Posterior cingulate gyrus (tissue), 11 donors: ENCODE results near the gene NUDT5.
"Not testable (repeated sequence)": the region's sequence is repeated elsewhere in the genome, so short reads cannot be mapped to it uniquely, and the experiment has no call there.

Experiments
- DNase-seq, 10 donors: peaks; one replicate each; pipeline versions ENCODE4 v3.0.0 to v3.0.0-alpha.2; 2020 to 2021; ENCODE audit warnings: mixed read lengths in 3 of 10
- intact Hi-C: fragments of 100-400 bp; cut with DNase I; formaldehyde crosslinking; loops from one replicate; pipeline ENCODE4 v1.15.1; 2023

The NUDT5 gene

GRCh38 chr10:12171512-12171911, 24.2 kb downstream of the NUDT5 start:
- intact Hi-C loops, result not testable (repeated sequence)
- peak in 1 of 10 donors; percentile 67 for DNase-seq

GRCh38 chr10:12165999-12166775, 29.5 kb downstream of the NUDT5 start:
- intact Hi-C loops, result no loop called here
- no peak for DNase-seq

GRCh38 chr10:12165036-12165435, 30.7 kb downstream of the NUDT5 start:
- intact Hi-C loops, result no loop called here
- no peak for DNase-seq

GRCh38 chr10:12164085-12164484, 31.6 kb downstream of the NUDT5 start:
- DNase-seq, result peak in 1 of 10 donors; percentile 76
- intact Hi-C loops, result no loop called here

- intact Hi-C loops, result no loop called here
- peak in 1 of 10 donors; percentile 61 for DNase-seq
These were observed 32.8 kb downstream of the NUDT5 start for GRCh38 chr10:12162927-12163326.

GRCh38 chr10:12160664-12161063, 35.0 kb downstream of the NUDT5 start:
- intact Hi-C loops, result no loop called here
- DNase-seq, result no peak

- intact Hi-C loops, result no loop called here
- no peak for DNase-seq
These were observed 37.6 kb downstream of the NUDT5 start for GRCh38 chr10:12158111-12158510.

GRCh38 chr10:12156367-12157123, 39.1 kb downstream of the NUDT5 start:
- no peak for DNase-seq
- intact Hi-C loops, result no loop called here

- intact Hi-C loops, result no loop called here
These were observed 41.2 kb downstream of the NUDT5 start for GRCh38 chr10:12154516-12154915.

GRCh38 chr10:12150163-12150562, 45.5 kb downstream of the NUDT5 start:
- no peak for DNase-seq
- intact Hi-C loops, result no loop called here

More at GRCh38 chr10:12154516-12154915, 41.2 kb downstream of the NUDT5 start:
- no peak for DNase-seq

- intact Hi-C loops, result no loop called here
These were observed 51.2 kb downstream of the NUDT5 start for GRCh38 chr10:12144538-12144937.

GRCh38 chr10:12140038-12140437, 55.7 kb downstream of the NUDT5 start:
- intact Hi-C loops, result no loop called here
- DNase-seq, result no peak

More at GRCh38 chr10:12144538-12144937, 51.2 kb downstream of the NUDT5 start:
- no peak for DNase-seq

GRCh38 chr10:12135631-12136030, 60.1 kb downstream of the NUDT5 start:
- intact Hi-C loops, result no loop called here

GRCh38 chr10:12130237-12130872, 65.3 kb downstream of the NUDT5 start:
- intact Hi-C loops, result no loop called here
- peak in 4 of 10 donors; percentile 21 to 37 (median 28) for DNase-seq

More at GRCh38 chr10:12135631-12136030, 60.1 kb downstream of the NUDT5 start:
- no peak for DNase-seq

GRCh38 chr10:12129222-12130111, 66.2 kb downstream of the NUDT5 start, which contains the start of gene SEC61A2:
TSS of gene SEC61A2 (plus strand) at chr10:12129677. CDS start at chr10:12129788, 111 bp downstream.
- DNase-seq, result peak; percentile 90 to 100 (median 96)
- intact Hi-C loops, result loop anchor here (1.0 to 2.0 kb wide), 3 partner anchors 61 to 87 kb away; partner anchors contain the start of genes DHTKD1, NUDT5 and UPF2

- no peak for DNase-seq
- intact Hi-C loops, result no loop called here
These were observed 74.0 kb downstream of the NUDT5 start for GRCh38 chr10:12121673-12122072.
